Stimulated activated CD8-positive, alpha-beta memory T cell treated with anti-CD3 and anti-CD28 coated beads, Interleukin-12 subunit alpha, Interleukin-12 subunit beta, amount 100 ng/mL, for 24 hours (primary cell): ENCODE data around the gene TPO.
"Not testable (repeated sequence)": the region's sequence is repeated elsewhere in the genome, so short reads cannot be mapped to it uniquely, and the experiment has no call there.

Experiments
- DNase-seq: peaks from one replicate; pipeline ENCODE4 v3.0.0-alpha.2; 2020; ENCODE audit errors: extremely low read depth

Gene TPO

GRCh38 chr2:1483551-1483950, 70.3 kb downstream of the TPO start:
- DNase-seq: no peak

GRCh38 chr2:1484131-1484884, 71.0 kb downstream of the TPO start:
- no peak for DNase-seq

GRCh38 chr2:1486670-1487069, 73.4 kb downstream of the TPO start:
- DNase-seq: no peak

GRCh38 chr2:1487758-1488157, 74.5 kb downstream of the TPO start:
- no peak for DNase-seq

- DNase-seq: no peak
Measured at GRCh38 chr2:1488181-1488671, 75.0 kb downstream of the TPO start.

- no peak for DNase-seq
Measured at GRCh38 chr2:1488851-1489250, 75.6 kb downstream of the TPO start.

- DNase-seq: no peak
Measured at GRCh38 chr2:1489486-1489885, 76.2 kb downstream of the TPO start.

GRCh38 chr2:1490381-1490780, 77.1 kb downstream of the TPO start:
- DNase-seq: not testable (repeated sequence)

GRCh38 chr2:1491751-1492150, 78.5 kb downstream of the TPO start:
- no peak for DNase-seq

GRCh38 chr2:1492231-1492630, 79.0 kb downstream of the TPO start:
- DNase-seq: not testable (repeated sequence)

- DNase-seq: no peak
Measured at GRCh38 chr2:1492711-1493430, 79.6 kb downstream of the TPO start.

GRCh38 chr2:1493431-1494126, 80.3 kb downstream of the TPO start:
- no peak for DNase-seq

- no peak for DNase-seq
Measured at GRCh38 chr2:1494257-1494656, 81.0 kb downstream of the TPO start.

GRCh38 chr2:1494906-1495305, 81.6 kb downstream of the TPO start:
- DNase-seq: no peak

GRCh38 chr2:1495676-1496358, 82.6 kb downstream of the TPO start:
- no peak for DNase-seq

- DNase-seq: no peak
Measured at GRCh38 chr2:1496359-1496821, 83.1 kb downstream of the TPO start.

GRCh38 chr2:1497122-1497611, 83.9 kb downstream of the TPO start:
- DNase-seq: no peak

- DNase-seq: no peak
Measured at GRCh38 chr2:1498176-1498575, 84.9 kb downstream of the TPO start.

GRCh38 chr2:1499033-1499795, 86.0 kb downstream of the TPO start:
- DNase-seq: no peak

GRCh38 chr2:1501038-1501851, 88.0 kb downstream of the TPO start:
- DNase-seq: no peak
